A549 (cell line): ENCODE results near the gene TRIO.

Source experiments
- JUNB ChIP-seq: fragments of >200 bp; sonication (Bioruptor Twin); formaldehyde crosslinking; IDR thresholded peaks from 2 replicates; pipeline ENCODE4 v1.6.1; 2016
- MAZ ChIP-seq: fragments of 150-350 bp; IDR thresholded peaks from 2 replicates; pipeline ENCODE4 v1.6.1; 2014; ENCODE audit warnings: antibody characterized with exemption, low read depth, low read length, borderline replicate concordance
- TF ChIP-seq, protein P1 (sequence below): fragments of >200 bp; sonication (Bioruptor Twin); formaldehyde crosslinking; IDR thresholded peaks from 3 replicates; pipeline ENCODE4 v1.5.1; 2016

DNA sequence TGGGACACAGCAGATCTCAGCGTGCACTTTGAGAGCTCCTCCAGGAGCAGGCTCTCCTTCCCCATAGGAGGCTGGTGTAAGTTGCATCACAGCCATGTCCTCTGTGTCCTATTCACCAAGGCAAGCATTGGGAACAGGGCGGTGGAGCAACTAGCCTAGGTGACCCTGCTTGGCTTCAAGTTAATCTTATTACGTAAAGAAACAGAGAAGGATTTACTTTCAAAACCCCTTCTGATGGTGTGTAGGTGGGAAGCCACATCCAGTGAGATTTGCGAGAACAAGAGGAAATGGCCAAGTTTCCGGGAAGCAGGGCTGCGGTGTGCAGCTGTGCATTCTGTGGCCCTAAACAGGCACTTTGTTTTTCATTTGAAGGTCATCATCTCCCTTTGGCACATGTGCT, 80.2 kb downstream of the TRIO start:
- TF ChIP-seq, protein P1, sequence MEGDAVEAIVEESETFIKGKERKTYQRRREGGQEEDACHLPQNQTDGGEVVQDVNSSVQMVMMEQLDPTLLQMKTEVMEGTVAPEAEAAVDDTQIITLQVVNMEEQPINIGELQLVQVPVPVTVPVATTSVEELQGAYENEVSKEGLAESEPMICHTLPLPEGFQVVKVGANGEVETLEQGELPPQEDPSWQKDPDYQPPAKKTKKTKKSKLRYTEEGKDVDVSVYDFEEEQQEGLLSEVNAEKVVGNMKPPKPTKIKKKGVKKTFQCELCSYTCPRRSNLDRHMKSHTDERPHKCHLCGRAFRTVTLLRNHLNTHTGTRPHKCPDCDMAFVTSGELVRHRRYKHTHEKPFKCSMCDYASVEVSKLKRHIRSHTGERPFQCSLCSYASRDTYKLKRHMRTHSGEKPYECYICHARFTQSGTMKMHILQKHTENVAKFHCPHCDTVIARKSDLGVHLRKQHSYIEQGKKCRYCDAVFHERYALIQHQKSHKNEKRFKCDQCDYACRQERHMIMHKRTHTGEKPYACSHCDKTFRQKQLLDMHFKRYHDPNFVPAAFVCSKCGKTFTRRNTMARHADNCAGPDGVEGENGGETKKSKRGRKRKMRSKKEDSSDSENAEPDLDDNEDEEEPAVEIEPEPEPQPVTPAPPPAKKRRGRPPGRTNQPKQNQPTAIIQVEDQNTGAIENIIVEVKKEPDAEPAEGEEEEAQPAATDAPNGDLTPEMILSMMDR = no peak
- TF ChIP-seq MAZ (no peak), JUNB (no peak)
